PC-3 (cell line): Measurements from ENCODE around the gene PARVA. TPM values are rescaled to one million over a fixed set of nuclear protein-coding genes. Genes with fewer than 3 reads are reported as not detected.

Source experiments
- ATAC-seq: fragments of 200-7000 bp; cut with Tn5 transposase; 2 replicates; pipeline ENCODE4 v1.9.1; 2020; ENCODE audit warnings: mild to moderate bottlenecking, moderate library complexity
- BruUV-seq: library from RNA; stranded (reverse); fragments of 400-500 nt; replicated peaks from 2 replicates; lab custom pipeline; 2021; lab: Mats Ljungman, UMichigan
- CTCF ChIA-PET: fragments of 300-600 bp; sonication (Branson Sonifier 250); formaldehyde crosslinking; loops from one replicate; lab custom pipeline; 2022; ENCODE audit warnings: antibody characterized with exemption; lab: Charles Lee
- POLR2A ChIA-PET: fragments of 300-600 bp; sonication (Branson Sonifier 250); formaldehyde crosslinking; loops from one replicate; lab custom pipeline; 2022; ENCODE audit warnings: antibody characterized with exemption; ENCODE audit not compliant: unreplicated experiment; lab: Charles Lee
- DNase-seq: peaks from one replicate; pipeline ENCODE4 v3.0.0-alpha.2; 2015
- H2AFZ ChIP-seq: fragments of 300-600 bp; sonication (generic); 2 replicates; pipeline ENCODE4 v1.6.0; 2016; ENCODE audit warnings: antibody characterized with exemption, low read length
- H3F3A ChIP-seq: fragments of 300-600 bp; sonication (generic); one replicate; pipeline ENCODE4 v1.6.0; 2017; ENCODE audit warnings: antibody characterized with exemption, low read length, control low read depth, mild to moderate bottlenecking; ENCODE audit not compliant: unreplicated experiment
- H3K27ac ChIP-seq: fragments of 300-600 bp; sonication (generic); 2 replicates; pipeline ENCODE4 v1.5.1; 2016; ENCODE audit warnings: mild to moderate bottlenecking, low read length
- H3K27me3 ChIP-seq: fragments of 300-600 bp; sonication (generic); 2 replicates; pipeline ENCODE4 v1.6.1; 2016; ENCODE audit warnings: low read length, mixed read lengths
- H3K36me3 ChIP-seq: fragments of 300-600 bp; sonication (generic); 2 replicates; pipeline ENCODE4 v1.6.1; 2016; ENCODE audit warnings: low read depth, mixed run types, low read length, mixed read lengths
- H3K4me1 ChIP-seq: fragments of 300-600 bp; sonication (generic); 2 replicates; pipeline ENCODE4 v1.5.1; 2016; ENCODE audit warnings: low read length; ENCODE audit not compliant: insufficient read depth
- H3K4me2 ChIP-seq: fragments of 300-600 bp; sonication (generic); 2 replicates; pipeline ENCODE4 v1.6.0; 2016; ENCODE audit warnings: low read length
- H3K4me3 ChIP-seq: fragments of 300-600 bp; sonication (generic); 2 replicates; pipeline ENCODE4 v1.5.1; 2016; ENCODE audit warnings: mild to moderate bottlenecking, low read length, mixed read lengths
- H3K79me2 ChIP-seq: fragments of 300-600 bp; sonication (generic); 2 replicates; pipeline ENCODE4 v1.6.1; 2017; ENCODE audit warnings: low read length, mixed read lengths
- H3K9ac ChIP-seq: fragments of 300-600 bp; sonication (generic); 2 replicates; pipeline ENCODE4 v1.6.0; 2016; ENCODE audit warnings: mild to moderate bottlenecking, low read length
- H3K9me2 ChIP-seq: fragments of 300-600 bp; sonication (generic); replicated peaks from 2 replicates; pipeline ENCODE4 v1.6.1; 2016; ENCODE audit warnings: mixed run types, low read length, mixed read lengths
- H3K9me3 ChIP-seq: fragments of 300-600 bp; sonication (generic); 2 replicates; pipeline ENCODE4 v1.6.1; 2016; ENCODE audit warnings: low read length, mixed read lengths
- H4K20me1 ChIP-seq: fragments of 300-600 bp; sonication (generic); 2 replicates; pipeline ENCODE4 v1.6.1; 2016; ENCODE audit warnings: low read length, mixed read lengths
- CTCF ChIP-seq: fragments of 300-600 bp; sonication (generic); conservative IDR thresholded peaks from 2 replicates; pipeline ENCODE4 v1.5.1; 2017; ENCODE audit warnings: antibody characterized with exemption, low read depth, mild to moderate bottlenecking, low read length
- EZH2 ChIP-seq: fragments of 300-600 bp; sonication (generic); IDR thresholded peaks from one replicate; pipeline ENCODE4 v1.6.1; 2017; ENCODE audit warnings: antibody characterized with exemption, mild to moderate bottlenecking, low read length; ENCODE audit not compliant: unreplicated experiment
- EZH2phosphoT487 ChIP-seq: fragments of 300-600 bp; sonication (generic); IDR thresholded peaks from 2 replicates; pipeline ENCODE4 v1.6.1; 2018; ENCODE audit warnings: mild to moderate bottlenecking, antibody characterized with exemption, low read length, borderline replicate concordance
- intact Hi-C: fragments of 100-400 bp; cut with micrococcal nuclease; formaldehyde crosslinking; loops from 2 replicates; pipeline ENCODE4 v1.9.0; 2023
- total RNA-seq: library from RNA; depleted of rRNA; stranded (reverse); fragments of >200 nt; gene quantifications from 2 replicates; pipeline ENCODE4 v1.2.3, GENCODE V29; 2014

The PARVA gene
- total RNA-seq, 1 experiment from 2014 or later = 13.5 TPM

GRCh38 chr11:12472401-12473005 is 95.1 kb downstream of the PARVA start:
- H3F3A ChIP-seq = no peaks in the 10 kb centered on the region
- ChIA-PET CTCF (no interaction called here), POLR2A (interaction anchor here (0.6 kb wide), 1 partner anchor 139 kb away, joined by 5 read pairs; no protein-coding TSS in a partner anchor)
- ATAC-seq (no peak), DNase-seq (no peak)
- no peak overlapping the region for H3K9ac ChIP-seq
- no peak overlapping the region for H2AFZ ChIP-seq
- BruUV-seq = no TSS peak
- no peaks in the 10 kb centered on the region for H3K36me3 ChIP-seq
- H3K27ac ChIP-seq = no peak overlapping the region
- H3K79me2 ChIP-seq = no peaks in the 10 kb centered on the region
- H4K20me1 ChIP-seq = no peaks in the 10 kb centered on the region
- no peaks in the 10 kb centered on the region for H3K27me3 ChIP-seq
- H3K9me3 ChIP-seq = no peaks in the 10 kb centered on the region
- no peak for TF ChIP-seq CTCF
- TF ChIP-seq EZH2phosphoT487 = no peak
- TF ChIP-seq EZH2 = no peak
- no peaks in the 10 kb centered on the region for H3K4me1 ChIP-seq
- no peaks in the 10 kb centered on the region for H3K9me2 ChIP-seq
- intact Hi-C loops = no loop called here
- H3K4me2 ChIP-seq = no peak overlapping the region
- H3K4me3 ChIP-seq = no peak overlapping the region

GRCh38 chr11:12473381-12473780 is 96.0 kb downstream of the PARVA start:
- ChIA-PET POLR2A (no interaction called here), CTCF (no interaction called here)
- ATAC-seq (no peak), DNase-seq (no peak)
- Histone ChIP-seq H3K79me2 (no peaks in the 10 kb centered on the region), H2AFZ (no peak overlapping the region), H4K20me1 (no peaks in the 10 kb centered on the region), H3K27ac (no peak overlapping the region), H3K4me2 (no peak overlapping the region), H3K9ac (no peak overlapping the region), H3K4me3 (no peak overlapping the region), H3K36me3 (no peaks in the 10 kb centered on the region), H3K9me3 (no peaks in the 10 kb centered on the region), H3K4me1 (no peaks in the 10 kb centered on the region), H3K9me2 (no peaks in the 10 kb centered on the region), H3K27me3 (no peaks in the 10 kb centered on the region), H3F3A (no peaks in the 10 kb centered on the region)
- TF ChIP-seq CTCF (no peak), EZH2phosphoT487 (no peak), EZH2 (no peak)
- no TSS peak for BruUV-seq
- intact Hi-C loops = no loop called here

- no peak for TF ChIP-seq EZH2phosphoT487
- TF ChIP-seq CTCF = no peak
- TF ChIP-seq EZH2 = no peak
- Histone ChIP-seq H3K9ac (no peak overlapping the region), H4K20me1 (no peaks in the 10 kb centered on the region), H3K79me2 (no peaks in the 10 kb centered on the region), H3K9me2 (no peaks in the 10 kb centered on the region), H3K27me3 (no peaks in the 10 kb centered on the region), H3K9me3 (no peaks in the 10 kb centered on the region), H3K27ac (no peak overlapping the region), H3F3A (no peaks in the 10 kb centered on the region), H3K36me3 (no peaks in the 10 kb centered on the region), H3K4me3 (no peak overlapping the region), H3K4me1 (no peaks in the 10 kb centered on the region), H3K4me2 (no peak overlapping the region), H2AFZ (no peak overlapping the region)
- DNase-seq (no peak), ATAC-seq (no peak)
- no TSS peak for BruUV-seq
- intact Hi-C loops = no loop called here
- POLR2A ChIA-PET = no interaction called here
- CTCF ChIA-PET = no interaction called here
Measured at GRCh38 chr11:12474871-12475270, 97.5 kb downstream of the PARVA start.
